Karpas-422 (cell line): Measurements from ENCODE around the gene LTA. TPM values are rescaled to one million over a fixed set of nuclear protein-coding genes. Genes with fewer than 3 reads are reported as not detected.

Source experiments
- DNase-seq: peaks from one replicate; pipeline ENCODE4 v3.0.0-alpha.2; 2015
- H2AFZ ChIP-seq: fragments of 200-600 bp; sonication (generic); 2 replicates; pipeline ENCODE4 v1.6.1; 2014; ENCODE audit warnings: antibody characterized with exemption, low read length, mixed read lengths
- H3K27ac ChIP-seq: fragments of 200-600 bp; sonication (generic); 2 replicates; pipeline ENCODE4 v1.5.1; 2014; ENCODE audit warnings: mild to moderate bottlenecking, low read length, moderate library complexity
- H3K27me3 ChIP-seq: fragments of 200-600 bp; sonication (generic); 2 replicates; pipeline ENCODE4 v1.6.1; 2014; ENCODE audit warnings: low read length, mixed read lengths
- H3K36me3 ChIP-seq: fragments of 200-600 bp; sonication (generic); 2 replicates; pipeline ENCODE4 v1.6.1; 2014; ENCODE audit warnings: low read length, mixed read lengths; ENCODE audit not compliant: insufficient read depth
- H3K4me1 ChIP-seq: fragments of 200-600 bp; sonication (generic); 2 replicates; pipeline ENCODE4 v1.6.1; 2014; ENCODE audit warnings: mild to moderate bottlenecking, low read length, mixed read lengths
- H3K4me2 ChIP-seq: fragments of 200-600 bp; sonication (generic); 2 replicates; pipeline ENCODE4 v1.6.1; 2014; ENCODE audit warnings: low read length, low read depth, mild to moderate bottlenecking; ENCODE audit not compliant: poor library complexity, severe bottlenecking
- H3K4me3 ChIP-seq: fragments of 200-600 bp; sonication (generic); 2 replicates; pipeline ENCODE4 v1.5.1; 2014; ENCODE audit warnings: mild to moderate bottlenecking, antibody characterized with exemption, low read length, mixed read lengths
- H3K79me2 ChIP-seq: fragments of 200-600 bp; sonication (generic); 2 replicates; pipeline ENCODE4 v1.6.1; 2014; ENCODE audit warnings: mild to moderate bottlenecking, low read length, mixed read lengths
- H3K9ac ChIP-seq: fragments of 200-600 bp; sonication (generic); 2 replicates; pipeline ENCODE4 v1.6.0; 2014; ENCODE audit warnings: low read length
- H3K9me2 ChIP-seq: fragments of 200-600 bp; sonication (generic), shearing (Covaris generic); replicated peaks from 2 replicates; pipeline ENCODE4 v1.6.0; 2014; ENCODE audit warnings: mild to moderate bottlenecking, low read length, moderate library complexity; ENCODE audit not compliant: insufficient read depth
- H3K9me3 ChIP-seq: fragments of 300-700, 200-600 bp; sonication (generic); 2 replicates; pipeline ENCODE4 v1.6.1; 2014; ENCODE audit warnings: low read length, mixed read lengths
- H4K20me1 ChIP-seq: fragments of 200-600 bp; sonication (generic); 2 replicates; pipeline ENCODE4 v1.6.1; 2014; ENCODE audit warnings: mild to moderate bottlenecking, antibody characterized with exemption, low read length, low read depth; ENCODE audit not compliant: insufficient read depth
- total RNA-seq: library from RNA; depleted of rRNA; stranded (reverse); fragments of >200 nt; shearing (Covaris generic); gene quantifications from 2 replicates; pipeline ENCODE4 v1.2.3, GENCODE V29; 2014; ENCODE audit warnings: low replicate concordance

LTA gene
- total RNA-seq, 1 experiment from 2014 or later, result 128 TPM

- no peak overlapping the region for H2AFZ ChIP-seq
- H3K36me3 ChIP-seq, result peaks cover 71% of the 10 kb centered on the region
- no peaks in the 10 kb centered on the region for H3K27me3 ChIP-seq
- no peaks in the 10 kb centered on the region for H3K9me3 ChIP-seq
- no peak overlapping the region for H3K27ac ChIP-seq
- H3K9me2 ChIP-seq, result no peaks in the 10 kb centered on the region
- peaks cover 38% of the 10 kb centered on the region for H3K4me1 ChIP-seq
- H3K4me3 ChIP-seq, result 0 out of 2 replicates have a peak overlapping the region, but pooled peaks have one; percentile 96
- peaks cover 62% of the 10 kb centered on the region for H4K20me1 ChIP-seq
- peak; percentile 41 for DNase-seq
- H3K79me2 ChIP-seq, result peaks cover 62% of the 10 kb centered on the region
- H3K9ac ChIP-seq, result peak overlapping the region; percentile 96; the same call in 1 of the 2 replicates
- H3K4me2 ChIP-seq, result peak overlapping the region; percentile 98
Observed at GRCh38 chr6:31538805-31539400, 33.2 kb upstream of the LTA start.

- peak overlapping the region; percentile 96 for H3K9ac ChIP-seq
- DNase-seq, result no peak
- peaks cover 53% of the 10 kb centered on the region for H3K4me1 ChIP-seq
- no peak overlapping the region for H2AFZ ChIP-seq
- no peaks in the 10 kb centered on the region for H3K9me2 ChIP-seq
- no peaks in the 10 kb centered on the region for H3K9me3 ChIP-seq
- H3K27me3 ChIP-seq, result no peaks in the 10 kb centered on the region
- peaks cover 62% of the 10 kb centered on the region for H3K79me2 ChIP-seq
- H3K4me2 ChIP-seq, result peak overlapping the region; percentile 98
- peaks cover 46% of the 10 kb centered on the region for H4K20me1 ChIP-seq
- peaks cover 54% of the 10 kb centered on the region for H3K36me3 ChIP-seq
- peak overlapping the region; percentile 95 for H3K27ac ChIP-seq
- H3K4me3 ChIP-seq, result peak overlapping the region; percentile 96
Observed at GRCh38 chr6:31540640-31541039, 31.4 kb upstream of the LTA start.

GRCh38 chr6:31541059-31541657, 30.9 kb upstream of the LTA start:
- no peaks in the 10 kb centered on the region for H3K9me3 ChIP-seq
- peak overlapping the region; percentile 98 for H3K4me2 ChIP-seq
- H3K4me1 ChIP-seq, result peaks cover 58% of the 10 kb centered on the region
- peak overlapping the region; percentile 95 for H3K27ac ChIP-seq
- DNase-seq, result peak; percentile 89
- peak overlapping the region; percentile 96 for H3K9ac ChIP-seq
- peaks cover 59% of the 10 kb centered on the region for H3K79me2 ChIP-seq
- peaks cover 41% of the 10 kb centered on the region for H4K20me1 ChIP-seq
- peaks cover 49% of the 10 kb centered on the region for H3K36me3 ChIP-seq
- no peaks in the 10 kb centered on the region for H3K27me3 ChIP-seq
- H3K9me2 ChIP-seq, result no peaks in the 10 kb centered on the region
- H3K4me3 ChIP-seq, result peak overlapping the region; percentile 96
- H2AFZ ChIP-seq, result no peak overlapping the region

GRCh38 chr6:31541658-31542521, 30.2 kb upstream of the LTA start, which contains the start of gene DDX39B:
Gene DDX39B, minus strand, starts transcription at chr6:31542003. Its CDS starts 1,471 bp downstream, at chr6:31540532.
- Histone ChIP-seq H2AFZ (no peak within 1 kb of the TSS), H3K4me1 (peaks cover 64% of the 10 kb centered on the region), H3K4me2 (peak within 1 kb of the TSS; percentile 98), H3K27me3 (no peaks in the 10 kb centered on the region), H3K79me2 (peaks cover 55% of the 10 kb centered on the region), H4K20me1 (peaks cover 34% of the 10 kb centered on the region), H3K9me2 (no peaks in the 10 kb centered on the region), H3K9ac (peak within 1 kb of the TSS; percentile 96), H3K9me3 (no peaks in the 10 kb centered on the region), H3K36me3 (peaks cover 42% of the 10 kb centered on the region), H3K4me3 (peak within 1 kb of the TSS; percentile 96), H3K27ac (peak within 1 kb of the TSS; percentile 95)
- DNase-seq, result peak; percentile 98

- peaks cover 76% of the 10 kb centered on the region for H3K4me1 ChIP-seq
Observed at GRCh38 chr6:31543639-31544038, 28.4 kb upstream of the LTA start.

GRCh38 chr6:31544676-31545075, 27.4 kb upstream of the LTA start:
- Histone ChIP-seq H3K9ac (peak overlapping the region; percentile 72), H3K9me2 (no peaks in the 10 kb centered on the region), H3K9me3 (no peaks in the 10 kb centered on the region), H3K4me3 (peak overlapping the region; percentile 69; the same call in 1 of the 2 replicates), H2AFZ (no peak overlapping the region), H3K4me2 (peak overlapping the region; percentile 85), H4K20me1 (peaks cover 14% of the 10 kb centered on the region), H3K36me3 (peaks cover 28% of the 10 kb centered on the region), H3K27me3 (no peaks in the 10 kb centered on the region), H3K27ac (peak overlapping the region; percentile 87), H3K4me1 (peaks cover 76% of the 10 kb centered on the region), H3K79me2 (peaks cover 52% of the 10 kb centered on the region)
- DNase-seq, result peak; percentile 40

More at GRCh38 chr6:31543639-31544038, 28.4 kb upstream of the LTA start:
- Histone ChIP-seq H2AFZ (no peak overlapping the region), H3K27me3 (no peaks in the 10 kb centered on the region), H3K9me3 (no peaks in the 10 kb centered on the region), H3K9me2 (no peaks in the 10 kb centered on the region), H3K9ac (no peak overlapping the region), H3K79me2 (peaks cover 57% of the 10 kb centered on the region), H3K4me3 (peak overlapping the region; percentile 96; the same call in 1 of the 2 replicates), H3K4me2 (peak overlapping the region; percentile 98), H3K36me3 (peaks cover 31% of the 10 kb centered on the region), H4K20me1 (peaks cover 24% of the 10 kb centered on the region), H3K27ac (peak overlapping the region; percentile 95; the same call in 1 of the 2 replicates)
- DNase-seq, result peak; percentile 40

- Histone ChIP-seq H3K9me2 (no peaks in the 10 kb centered on the region), H2AFZ (no peak overlapping the region), H3K27ac (peak overlapping the region; percentile 87), H3K4me3 (peak overlapping the region; percentile 69), H3K9me3 (no peaks in the 10 kb centered on the region), H3K79me2 (peaks cover 46% of the 10 kb centered on the region), H3K9ac (peak overlapping the region; percentile 72), H3K36me3 (peaks cover 23% of the 10 kb centered on the region), H3K4me2 (peak overlapping the region; percentile 85), H3K27me3 (no peaks in the 10 kb centered on the region), H3K4me1 (peaks cover 73% of the 10 kb centered on the region), H4K20me1 (peaks cover 8% of the 10 kb centered on the region)
- DNase-seq, result peak; percentile 78
Observed at GRCh38 chr6:31545291-31545690, 26.8 kb upstream of the LTA start.
